ENCODE data around the gene C2orf69.

C2orf69 gene

GRCh38 chr2:199940373-199940772 lies 29.3 kb downstream of the C2orf69 start:
- no peaks in the 10 kb centered on the region for H3K4me1 ChIP-seq (ENCODE audit: insufficient read depth, low read length, severe bottlenecking)
- H3K27me3 ChIP-seq (ENCODE audit: insufficient read depth, low read length) = no peaks in the 10 kb centered on the region
- H3K9me3 ChIP-seq (ENCODE audit: low read length) = no peaks in the 10 kb centered on the region
- peak; percentile 40 for TF ChIP-seq CTCF (IDR thresholded peaks at IDR 0.05; ENCODE audit: low read length)
- TF ChIP-seq EZH2 (IDR thresholded peaks at IDR 0.05; ENCODE audit: borderline replicate concordance, low read length) = no peak
- H3F3A ChIP-seq (ENCODE audit: insufficient read depth, low read length) = 0 out of 2 replicates have a peak, but pooled peaks cover 6% of the 10 kb centered on the region
- no peak overlapping the region for H2AFZ ChIP-seq (ENCODE audit: low read length)
- H3K36me3 ChIP-seq (ENCODE audit: insufficient read depth, low read length) = peaks cover 47% of the 10 kb centered on the region
- no peaks in the 10 kb centered on the region for H3K79me2 ChIP-seq (ENCODE audit: insufficient read depth, low read length)
- H4K20me1 ChIP-seq (ENCODE audit: insufficient read depth, low read length) = no peaks in the 10 kb centered on the region
- H3K27ac ChIP-seq (ENCODE audit: low read depth, low read length, poor library complexity, severe bottlenecking) = no peak overlapping the region
- H3K9me2 ChIP-seq (ENCODE audit: low read depth, low read length) = no peaks in the 10 kb centered on the region
- no peak overlapping the region for H3K4me2 ChIP-seq (ENCODE audit: low read length)
- no peak overlapping the region for H3K4me3 ChIP-seq (ENCODE audit: low read depth, low read length, poor library complexity, severe bottlenecking)
- no peak overlapping the region for H3K9ac ChIP-seq (ENCODE audit: low read length)

GRCh38 chr2:199943373-199943772 lies 32.3 kb downstream of the C2orf69 start:
- Histone ChIP-seq H3K9ac (ENCODE audit: low read length) (no peak overlapping the region), H3K9me3 (ENCODE audit: low read length) (no peaks in the 10 kb centered on the region), H3F3A (ENCODE audit: insufficient read depth, low read length) (no peaks in the 10 kb centered on the region), H3K36me3 (ENCODE audit: insufficient read depth, low read length) (peaks cover 53% of the 10 kb centered on the region), H3K4me2 (ENCODE audit: low read length) (no peak overlapping the region), H3K27ac (ENCODE audit: low read depth, low read length, poor library complexity, severe bottlenecking) (no peak overlapping the region), H3K4me1 (ENCODE audit: insufficient read depth, low read length, severe bottlenecking) (no peaks in the 10 kb centered on the region), H3K79me2 (ENCODE audit: insufficient read depth, low read length) (no peaks in the 10 kb centered on the region), H3K27me3 (ENCODE audit: insufficient read depth, low read length) (no peaks in the 10 kb centered on the region), H3K4me3 (ENCODE audit: low read depth, low read length, poor library complexity, severe bottlenecking) (no peak overlapping the region), H3K9me2 (ENCODE audit: low read depth, low read length) (no peaks in the 10 kb centered on the region), H4K20me1 (ENCODE audit: insufficient read depth, low read length) (no peaks in the 10 kb centered on the region), H2AFZ (ENCODE audit: low read length) (no peak overlapping the region)
- TF ChIP-seq CTCF (IDR thresholded peaks at IDR 0.05; ENCODE audit: low read length) (no peak), EZH2 (IDR thresholded peaks at IDR 0.05; ENCODE audit: borderline replicate concordance, low read length) (no peak)

GRCh38 chr2:199946196-199946595 lies 35.1 kb downstream of the C2orf69 start:
- Histone ChIP-seq H3K4me3 (ENCODE audit: low read depth, low read length, poor library complexity, severe bottlenecking) (no peak overlapping the region), H3K27me3 (ENCODE audit: insufficient read depth, low read length) (no peaks in the 10 kb centered on the region), H3K27ac (ENCODE audit: low read depth, low read length, poor library complexity, severe bottlenecking) (no peak overlapping the region), H3K4me2 (ENCODE audit: low read length) (no peak overlapping the region), H3K9me3 (ENCODE audit: low read length) (no peaks in the 10 kb centered on the region), H2AFZ (ENCODE audit: low read length) (no peak overlapping the region), H3K36me3 (ENCODE audit: insufficient read depth, low read length) (peaks cover 49% of the 10 kb centered on the region; the same call in 1 of the 2 replicates), H3K4me1 (ENCODE audit: insufficient read depth, low read length, severe bottlenecking) (no peaks in the 10 kb centered on the region), H3K9ac (ENCODE audit: low read length) (no peak overlapping the region), H4K20me1 (ENCODE audit: insufficient read depth, low read length) (no peaks in the 10 kb centered on the region), H3K79me2 (ENCODE audit: insufficient read depth, low read length) (no peaks in the 10 kb centered on the region), H3F3A (ENCODE audit: insufficient read depth, low read length) (no peaks in the 10 kb centered on the region), H3K9me2 (ENCODE audit: low read depth, low read length) (no peaks in the 10 kb centered on the region)
- TF ChIP-seq EZH2 (IDR thresholded peaks at IDR 0.05; ENCODE audit: borderline replicate concordance, low read length) (no peak), CTCF (IDR thresholded peaks at IDR 0.05; ENCODE audit: low read length) (no peak)

Measured in OCI-LY1 (cell line).